NK-92 treated with Interleukin-12 subunit alpha and Interleukin-12 subunit beta, amount 100 ng/mL, for 24 hours (cell line): ENCODE measurements around the gene KXD1.
"Not testable (repeated sequence)": the region's sequence is repeated elsewhere in the genome, so short reads cannot be mapped to it uniquely, and the experiment has no call there.

Experiments used
- DNase-seq: peaks from one replicate; lab custom pipeline; 2025; lab: John Stamatoyannopoulos, UW

Gene KXD1, protein sequence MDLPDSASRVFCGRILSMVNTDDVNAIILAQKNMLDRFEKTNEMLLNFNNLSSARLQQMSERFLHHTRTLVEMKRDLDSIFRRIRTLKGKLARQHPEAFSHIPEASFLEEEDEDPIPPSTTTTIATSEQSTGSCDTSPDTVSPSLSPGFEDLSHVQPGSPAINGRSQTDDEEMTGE

DNA sequence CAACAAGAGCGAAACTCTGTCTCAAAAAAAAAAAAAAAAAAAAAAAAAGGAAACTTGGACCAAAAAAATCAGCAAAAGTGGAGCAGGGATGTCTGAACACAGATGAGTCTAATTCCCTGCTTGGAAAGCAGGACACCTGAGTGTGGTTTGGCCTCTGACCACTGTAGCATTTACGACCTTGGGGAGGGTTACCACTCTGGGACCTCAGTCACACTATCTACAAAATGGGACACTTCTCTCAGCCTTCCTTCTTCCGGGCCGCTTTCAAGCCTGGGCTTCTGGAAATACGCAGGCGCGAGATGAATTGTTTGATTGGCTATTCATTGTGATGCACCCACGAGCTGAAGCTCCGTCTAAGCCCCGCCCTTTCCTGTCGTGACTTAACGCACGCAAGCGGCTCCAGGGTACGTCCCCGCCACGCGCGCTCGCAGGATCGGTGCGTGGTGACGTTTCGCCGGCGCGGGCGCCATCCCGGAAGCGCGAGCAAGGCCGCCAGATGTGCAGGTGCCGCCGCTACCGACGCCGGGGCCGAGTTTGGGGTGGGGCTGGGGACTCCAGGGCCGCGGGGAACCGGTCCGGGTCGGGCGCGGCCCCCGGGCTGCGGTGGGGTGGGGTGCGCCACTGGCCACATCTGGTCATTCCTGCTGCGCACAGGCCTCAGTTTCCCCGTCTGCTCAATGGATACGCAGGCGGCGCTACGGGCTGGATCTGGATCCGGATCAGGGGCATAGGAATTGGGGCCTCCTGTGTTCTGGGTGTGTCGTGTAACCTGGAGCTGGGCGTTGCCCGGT, at the start of gene KXD1:
Gene KXD1 (plus strand): TSS at position 460 of the 791 bp plus-strand sequence. CDS start 4,187 bp downstream, outside the sequence.
- DNase-seq: peak; percentile 98

DNA sequence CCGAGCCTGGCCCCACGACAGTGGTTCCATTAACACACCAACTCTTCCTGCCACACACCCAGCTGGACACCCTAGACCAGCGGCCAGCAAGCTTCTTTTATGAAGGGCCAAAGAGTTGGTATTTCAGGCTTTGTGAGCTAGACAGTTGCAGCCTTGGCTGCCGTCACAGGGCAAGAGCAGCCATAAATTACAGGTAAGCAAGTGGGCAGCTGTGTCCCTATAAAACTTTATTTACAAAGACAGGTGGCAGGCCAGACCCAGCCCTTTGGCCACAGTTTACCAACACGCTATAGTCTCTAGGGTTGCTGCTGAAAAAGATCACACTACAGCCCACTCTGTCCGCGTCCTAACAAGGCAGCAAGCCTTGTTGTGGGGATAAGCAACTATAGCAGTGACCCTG, 49.1 kb upstream of the KXD1 start:
- DNase-seq: no peak

DNA sequence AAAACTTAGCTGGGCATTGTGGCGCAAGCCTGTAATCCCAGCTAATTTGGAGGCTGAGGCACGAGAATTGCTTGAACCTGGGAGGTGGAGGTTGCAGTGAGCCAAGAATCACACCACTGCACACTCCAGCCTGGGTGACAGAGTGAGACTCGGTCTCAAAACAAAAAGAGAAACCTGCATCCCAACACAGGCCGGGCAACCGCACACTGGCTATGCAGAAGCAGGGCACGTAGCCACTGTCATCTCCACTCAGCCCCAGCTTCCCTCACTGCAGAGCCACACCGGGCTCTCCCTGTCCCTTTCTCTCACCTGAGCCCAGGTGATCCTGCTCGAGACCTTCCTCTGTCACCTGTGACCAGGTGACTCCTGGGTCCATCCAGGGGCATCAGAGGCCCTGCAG, 47.5 kb upstream of the KXD1 start:
- no peak for DNase-seq

DNA sequence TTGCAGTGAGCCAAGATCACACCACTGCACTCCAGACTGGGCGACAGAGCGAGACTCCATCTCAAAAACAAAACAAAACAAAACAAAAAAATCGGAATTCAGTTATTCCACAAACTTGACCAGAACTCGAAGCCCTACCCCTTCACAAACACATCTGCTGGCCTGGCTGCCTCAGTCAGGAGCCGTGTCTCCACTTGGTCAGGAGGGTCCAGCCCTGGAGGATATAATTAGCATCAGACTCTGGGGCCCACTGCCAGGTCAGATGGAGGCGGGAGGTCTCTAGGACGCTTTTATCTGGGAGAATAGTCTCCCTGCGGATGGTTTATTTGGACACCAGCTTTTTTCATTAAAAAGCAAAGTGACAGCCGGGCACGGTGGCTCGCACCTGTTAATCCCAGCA, 43.8 kb upstream of the KXD1 start:
- DNase-seq: no peak

DNA sequence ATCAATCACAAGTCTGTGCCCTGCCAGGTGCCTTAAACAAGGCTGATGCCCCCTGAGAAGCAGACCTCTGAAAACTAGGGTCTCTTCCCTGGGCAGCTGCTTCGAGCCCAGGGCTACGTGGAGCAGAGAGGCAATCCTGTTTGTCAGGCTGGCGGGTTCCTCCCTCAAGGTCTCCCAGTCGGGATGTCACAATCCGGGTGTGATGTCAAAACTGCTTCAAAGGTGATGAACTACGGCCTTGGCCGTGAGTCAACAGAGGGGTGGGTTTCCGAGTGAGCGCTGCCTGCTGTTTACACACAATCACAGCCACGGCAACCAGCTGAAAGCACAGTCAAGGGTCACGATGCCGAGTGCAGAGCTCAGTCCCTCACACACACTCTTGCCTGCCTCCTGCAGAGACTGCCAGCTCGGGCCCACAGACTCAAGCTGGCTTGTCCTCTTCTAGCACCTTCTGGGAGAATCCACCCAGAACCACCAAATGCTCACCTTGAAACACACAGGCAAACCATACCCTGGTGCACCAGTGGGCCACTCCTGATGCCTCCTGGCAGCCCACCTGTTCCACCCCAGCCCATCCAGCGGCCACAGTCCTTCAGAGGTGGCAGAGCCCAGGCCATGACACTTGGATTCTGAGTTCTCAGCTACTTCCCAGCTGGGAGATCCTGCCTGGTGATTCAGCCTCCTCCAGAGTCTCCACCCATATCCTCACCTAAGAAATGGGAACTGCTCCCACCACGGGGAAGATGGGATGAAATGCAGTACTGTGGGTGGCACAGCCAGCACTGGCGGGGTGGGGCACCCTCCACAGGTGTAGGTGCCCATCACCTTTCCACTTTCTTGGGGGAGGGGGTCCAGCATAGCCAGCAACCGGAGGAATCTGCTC, 42.6 kb upstream of the KXD1 start:
- DNase-seq: no peak

DNA sequence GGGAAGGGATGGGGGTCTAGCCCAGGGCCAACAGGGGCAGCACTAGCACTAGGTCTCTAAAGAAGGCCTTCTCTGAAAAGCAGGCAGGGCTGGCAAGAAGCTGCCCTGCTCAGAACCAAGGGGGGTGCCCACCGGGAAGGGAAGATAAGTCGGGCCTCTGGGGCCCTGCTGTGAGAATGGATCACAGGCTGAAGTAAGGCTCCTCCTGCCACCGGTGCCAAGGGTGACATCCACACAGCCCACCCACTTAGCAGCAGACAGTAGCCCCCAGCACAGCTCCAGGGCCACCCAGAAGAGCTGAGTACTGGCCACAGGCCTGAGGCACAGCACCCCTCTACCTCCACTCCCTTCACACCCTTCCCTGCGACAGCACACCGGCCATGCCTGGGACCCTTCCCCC, 41.7 kb upstream of the KXD1 start:
- no peak for DNase-seq

DNA sequence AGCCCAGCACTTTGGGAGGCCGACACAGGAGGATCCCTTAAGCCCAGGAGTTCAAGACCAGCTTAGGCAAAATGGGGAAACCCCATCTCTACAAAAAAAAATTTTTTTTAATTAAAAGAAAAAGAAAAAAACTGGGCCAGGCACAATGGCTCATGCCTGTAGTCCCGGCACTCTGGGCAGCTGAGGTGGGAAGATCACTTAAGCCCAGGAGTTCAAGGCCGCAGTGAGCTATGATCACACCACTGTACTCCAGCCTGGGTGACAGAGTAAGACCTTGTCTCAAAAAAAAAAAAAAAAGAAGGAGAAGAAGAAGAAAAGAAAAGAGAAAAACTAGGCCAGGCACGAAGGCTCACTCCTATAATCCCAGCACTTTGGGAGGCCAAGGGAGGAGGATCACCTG, 40.1 kb upstream of the KXD1 start:
- no peak for DNase-seq

DNA sequence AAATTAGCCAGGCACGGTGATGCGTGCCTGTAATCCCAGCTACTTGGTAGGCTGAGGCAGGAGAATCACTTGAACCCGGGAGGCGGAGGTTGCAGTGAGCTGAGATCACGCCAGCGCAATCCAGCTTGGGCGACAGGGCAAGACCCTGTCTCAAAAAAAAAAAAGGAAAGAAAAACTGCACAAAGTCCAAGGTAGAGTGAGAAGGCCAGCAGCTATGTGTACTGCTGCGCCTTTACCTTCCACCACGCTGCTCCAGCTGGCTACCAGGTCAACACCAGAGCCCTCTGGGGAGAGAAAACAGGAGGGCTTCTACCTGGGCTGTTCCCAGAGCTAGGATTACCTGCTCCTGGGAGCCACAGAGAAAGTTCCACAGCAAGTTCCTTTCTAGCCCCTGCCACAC, 39.0 kb upstream of the KXD1 start:
- DNase-seq: no peak

DNA sequence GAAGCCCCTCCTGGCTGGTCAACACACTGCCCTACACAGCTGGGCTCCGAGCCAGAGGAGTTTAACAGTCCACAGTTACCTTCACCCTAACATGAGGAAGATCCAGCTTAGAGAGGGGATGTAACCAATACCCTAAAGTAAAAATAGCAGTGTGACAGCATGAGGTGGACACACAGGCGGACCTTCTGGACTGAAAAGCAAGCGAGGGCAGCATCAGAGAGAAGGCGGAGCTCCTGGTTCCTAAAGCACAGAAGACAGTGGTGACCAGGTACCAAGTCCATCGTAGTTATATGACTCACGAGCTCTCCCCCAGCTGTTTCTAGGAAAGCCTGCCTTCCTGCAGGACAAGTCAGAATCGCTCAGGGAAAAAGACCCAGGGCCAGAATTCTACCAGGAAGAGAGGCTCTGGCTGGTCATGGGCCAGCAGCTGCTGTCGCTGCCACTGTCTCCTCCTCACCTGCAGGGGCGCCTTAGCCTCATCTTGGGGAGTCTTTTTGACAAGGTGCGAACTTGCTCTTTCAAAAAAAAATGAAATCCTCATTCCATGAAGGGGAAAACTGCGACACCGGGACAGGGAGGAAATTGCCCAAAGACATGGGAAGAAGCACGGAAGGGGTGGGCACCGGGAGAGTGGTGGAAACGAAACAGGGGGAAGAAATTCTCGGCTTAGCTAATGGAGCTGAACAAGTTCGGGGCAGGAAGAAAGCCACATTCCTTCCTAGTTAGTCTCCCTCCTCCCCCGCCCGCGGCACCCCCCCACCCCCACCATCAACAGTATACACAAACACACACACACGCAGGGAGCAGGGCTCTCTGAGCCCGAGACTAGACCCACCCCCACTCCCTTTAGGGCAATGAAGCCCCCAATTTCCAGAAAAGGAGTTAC, 37.5 kb upstream of the KXD1 start:
- peak; percentile 33 for DNase-seq

DNA sequence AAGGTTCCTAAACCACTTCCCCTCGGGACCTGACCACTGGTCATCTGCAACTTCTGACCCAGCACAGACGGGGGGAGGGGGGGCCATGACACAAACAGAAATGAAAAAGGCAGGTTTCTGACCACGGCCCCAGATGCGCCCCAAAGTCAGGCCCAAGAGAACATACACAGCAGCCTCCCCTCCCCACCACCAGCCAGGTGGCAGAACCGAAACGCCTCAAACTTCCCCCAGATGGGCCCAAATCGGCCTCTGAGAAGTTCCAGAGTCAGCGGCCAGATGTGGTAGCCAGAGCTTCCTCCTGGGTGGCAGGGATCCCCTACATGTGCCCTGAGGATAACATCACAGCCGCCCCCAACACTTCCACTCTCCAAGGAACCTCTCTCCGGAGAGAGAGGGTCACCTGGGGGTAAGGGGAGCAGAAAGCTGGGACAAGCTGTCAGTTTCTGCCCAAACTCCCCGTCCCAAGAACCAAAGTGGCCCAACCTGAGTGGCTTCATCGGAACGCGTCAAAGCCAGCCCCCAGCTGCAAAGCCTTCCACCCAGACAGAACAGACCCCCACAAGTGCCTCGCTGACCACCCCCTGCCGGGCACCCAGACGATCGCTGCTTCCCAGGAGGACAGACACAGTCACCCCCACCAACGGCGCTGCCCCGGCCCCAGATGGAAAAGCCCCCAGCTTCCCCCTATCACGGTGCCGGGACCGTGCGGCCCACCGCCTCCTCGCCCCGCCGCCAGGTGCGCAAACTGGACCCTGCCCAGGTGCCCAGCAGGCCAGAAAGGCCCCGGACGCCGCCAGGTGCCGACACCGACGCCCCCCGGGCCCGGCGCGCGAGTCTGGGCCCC, 36.6 kb upstream of the KXD1 start:
- peak; percentile 21 for DNase-seq

DNA sequence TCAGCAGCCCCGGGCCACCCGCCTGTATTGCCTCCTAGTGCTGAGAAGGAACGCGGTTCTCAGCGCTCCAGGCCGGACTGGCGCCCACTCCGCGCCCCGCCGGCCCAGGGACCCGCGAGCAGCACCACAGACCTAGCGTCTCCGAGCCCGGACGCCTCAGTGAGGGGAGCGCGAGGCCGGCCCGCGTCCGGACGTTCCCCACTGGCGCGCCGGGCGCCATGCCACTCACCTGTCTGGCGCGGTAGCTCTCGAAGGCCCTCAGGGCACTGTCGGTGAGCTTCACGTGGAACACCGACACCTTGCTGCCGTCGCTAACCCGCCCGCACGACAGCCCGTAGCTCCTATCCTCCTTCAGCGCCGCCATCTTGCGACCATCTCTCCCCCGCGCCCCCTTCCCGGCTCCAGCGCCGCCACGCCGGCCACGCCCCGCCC, 36.0 kb upstream of the KXD1 start, which contains the start of gene ELL:
Gene ELL (minus strand): TSS at position 379 of the 432 bp plus-strand sequence. CDS start 15 bp downstream, at position 364.
- DNase-seq: no peak

DNA sequence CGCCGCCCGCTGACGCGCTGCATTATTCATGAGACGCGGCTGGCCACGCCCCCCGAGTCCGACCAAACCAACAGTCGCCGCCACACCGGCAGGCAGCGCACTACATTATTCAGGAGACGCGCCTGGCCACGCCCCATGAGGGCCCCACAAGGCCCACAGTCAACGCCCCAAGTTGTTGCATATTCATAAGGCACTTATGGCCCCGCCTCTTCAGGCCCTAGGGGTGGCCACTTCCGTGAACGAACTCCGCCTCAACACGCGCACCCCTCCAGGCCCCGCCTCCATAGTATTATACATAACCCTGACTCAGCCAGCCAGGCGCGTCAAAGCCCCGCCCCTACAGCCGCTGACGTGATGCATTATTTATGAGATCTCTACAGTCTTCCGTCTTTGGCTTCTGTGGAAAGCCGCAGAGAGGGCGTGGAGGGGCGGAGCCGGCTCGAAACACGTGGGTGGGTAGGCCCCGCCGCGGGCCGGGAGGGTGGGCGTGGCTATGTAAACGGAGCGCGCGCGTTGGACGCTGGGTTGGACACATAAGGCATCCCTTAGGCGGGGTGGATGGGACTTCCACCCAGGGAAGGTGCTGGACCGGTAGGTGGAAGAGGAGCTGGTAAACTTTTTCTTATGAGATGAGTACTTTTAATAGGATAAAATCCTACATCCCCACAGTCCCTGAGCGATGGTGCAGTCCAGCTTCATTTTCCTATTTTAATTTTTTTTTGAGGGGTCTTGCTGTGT, 35.4 kb upstream of the KXD1 start:
- DNase-seq: peak; percentile 100

DNA sequence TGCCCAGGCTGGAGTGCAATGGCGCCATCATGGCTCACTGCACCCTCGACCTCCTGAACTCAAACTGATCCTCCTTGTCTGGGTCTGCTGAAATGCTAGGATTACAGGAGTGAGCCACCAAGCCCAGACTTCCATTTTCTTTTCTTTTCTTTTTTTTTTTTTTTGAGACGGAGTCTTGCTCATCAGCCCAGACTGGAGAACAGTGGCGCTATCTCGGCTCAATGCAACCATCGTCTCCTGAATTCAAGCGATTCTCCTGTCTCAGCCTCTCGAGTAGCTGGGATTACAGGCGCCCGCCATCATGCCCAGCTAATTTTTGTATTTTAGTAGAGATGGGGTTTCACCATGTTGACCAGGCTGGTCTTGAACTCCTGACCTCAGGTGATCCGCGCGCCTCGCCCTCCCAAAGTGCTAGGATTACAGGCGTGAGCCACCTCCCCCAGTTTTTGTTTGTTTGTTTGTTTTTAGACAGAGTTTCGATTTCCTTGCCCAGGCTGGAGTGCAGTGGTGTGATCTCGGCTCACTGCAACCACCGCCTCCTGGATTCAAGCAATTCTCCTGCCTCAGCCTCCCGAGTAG, 34.7 kb upstream of the KXD1 start:
- not testable (repeated sequence) for DNase-seq

DNA sequence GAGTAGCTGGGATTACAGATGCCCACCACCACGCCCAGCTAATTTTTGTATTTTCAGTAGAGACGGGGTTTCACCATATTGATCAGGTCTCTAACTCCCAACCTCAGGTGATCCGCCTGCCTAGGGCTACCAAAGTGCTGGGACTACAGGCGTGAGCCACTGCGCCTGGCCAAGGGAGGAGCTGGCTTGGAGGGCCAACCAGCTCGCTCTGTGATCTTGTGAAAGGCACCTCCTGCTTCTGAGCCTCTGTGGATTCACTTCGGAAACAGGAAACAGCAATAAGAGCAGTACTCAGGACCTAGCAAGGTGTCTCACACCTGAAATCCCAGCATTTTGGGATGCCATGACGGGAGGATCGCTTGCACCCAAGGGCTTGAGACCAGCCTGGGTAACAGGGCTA, 33.8 kb upstream of the KXD1 start:
- no peak for DNase-seq

DNA sequence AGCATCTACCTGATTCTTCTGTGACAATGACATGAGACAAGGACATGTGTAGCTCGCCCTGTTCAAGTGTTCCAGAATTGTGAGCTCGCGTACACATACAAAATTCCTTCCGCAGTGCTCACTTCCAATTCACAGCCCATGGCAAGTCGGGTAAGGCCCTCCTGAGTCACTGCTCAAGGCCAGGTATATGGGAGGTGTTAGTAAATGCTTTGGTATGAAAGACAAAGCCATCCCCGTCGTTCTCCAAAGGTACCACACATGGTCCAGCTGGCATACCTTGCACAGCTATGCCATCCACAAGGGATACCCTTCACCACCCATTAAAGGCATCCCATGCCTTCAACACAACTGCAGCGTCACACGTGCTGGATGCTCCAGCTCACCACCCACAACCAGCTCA, 31.4 kb upstream of the KXD1 start:
- no peak for DNase-seq

DNA sequence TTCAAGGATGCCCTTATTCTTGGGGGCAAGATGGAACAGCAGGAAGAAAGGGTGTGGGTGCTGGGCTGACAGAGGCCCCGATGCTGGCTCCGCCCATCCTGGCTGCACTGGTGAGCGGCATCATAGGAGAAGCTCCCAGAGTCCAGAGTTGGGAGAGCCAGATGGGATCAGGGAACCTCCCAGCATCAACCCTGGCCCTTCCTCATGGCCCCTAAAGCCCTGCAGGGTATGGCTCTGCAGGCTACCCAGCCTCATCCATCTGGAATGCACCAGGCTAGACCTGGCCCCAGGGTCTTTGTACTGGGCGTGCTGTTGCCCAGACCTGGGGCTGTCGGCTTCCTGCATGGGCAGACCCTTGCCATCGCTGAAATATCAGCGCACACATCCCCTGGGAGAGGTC, 27.9 kb upstream of the KXD1 start:
- DNase-seq: no peak

DNA sequence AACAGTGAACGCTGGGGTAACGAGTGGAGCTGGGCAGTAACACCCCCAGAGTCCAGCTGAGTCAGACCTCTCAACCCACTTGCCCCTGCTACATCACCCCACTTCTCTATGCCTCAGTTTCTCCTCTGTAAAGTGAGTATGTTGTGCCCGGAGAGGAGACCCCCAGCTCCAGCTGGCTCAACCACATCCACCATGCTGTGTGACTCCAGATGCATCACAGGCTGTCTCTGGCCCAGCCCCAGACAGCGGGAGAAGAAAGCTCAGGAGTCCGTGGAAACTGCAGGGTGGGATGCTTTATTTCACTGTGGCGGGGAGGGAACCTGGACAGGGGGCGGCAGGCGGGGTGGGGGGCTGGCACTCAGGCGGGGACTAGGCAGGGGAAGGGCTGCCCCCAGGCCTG, 26.2 kb upstream of the KXD1 start:
- DNase-seq: no peak

DNA sequence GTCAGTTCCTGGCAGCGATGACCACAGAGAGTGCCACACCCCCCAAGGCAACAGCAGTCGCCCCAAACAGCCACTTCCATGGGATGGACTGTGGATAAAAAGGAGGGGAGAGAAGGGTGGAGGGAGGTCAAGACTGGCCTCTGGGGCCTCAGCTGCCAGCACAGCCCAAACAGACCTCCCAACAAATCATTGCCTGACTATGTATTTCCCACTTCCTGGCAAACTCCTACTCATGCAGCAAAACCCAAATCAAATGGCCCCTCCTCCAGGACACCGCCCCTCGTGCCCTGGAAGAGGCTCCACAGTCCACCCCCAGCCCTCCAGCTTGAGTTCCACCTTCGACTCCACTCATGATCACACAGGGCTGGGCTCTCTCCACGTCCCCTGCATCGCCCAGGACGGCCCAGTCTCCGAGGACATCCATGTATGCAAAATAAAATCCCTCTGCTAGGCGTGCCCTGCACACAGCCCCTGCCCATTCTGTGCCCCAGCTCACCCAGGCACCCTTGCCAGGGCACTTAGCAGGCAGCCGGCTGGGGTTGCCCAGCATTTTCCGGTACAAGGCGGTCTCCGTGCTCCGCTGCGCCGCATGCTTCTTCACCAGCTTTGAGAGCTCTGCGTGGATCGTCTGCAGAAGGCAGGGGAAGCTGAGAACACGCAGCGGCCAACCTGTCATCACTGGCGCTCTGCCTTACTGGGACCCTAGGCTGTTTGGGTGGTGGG, 25.3 kb upstream of the KXD1 start:
- no peak for DNase-seq

DNA sequence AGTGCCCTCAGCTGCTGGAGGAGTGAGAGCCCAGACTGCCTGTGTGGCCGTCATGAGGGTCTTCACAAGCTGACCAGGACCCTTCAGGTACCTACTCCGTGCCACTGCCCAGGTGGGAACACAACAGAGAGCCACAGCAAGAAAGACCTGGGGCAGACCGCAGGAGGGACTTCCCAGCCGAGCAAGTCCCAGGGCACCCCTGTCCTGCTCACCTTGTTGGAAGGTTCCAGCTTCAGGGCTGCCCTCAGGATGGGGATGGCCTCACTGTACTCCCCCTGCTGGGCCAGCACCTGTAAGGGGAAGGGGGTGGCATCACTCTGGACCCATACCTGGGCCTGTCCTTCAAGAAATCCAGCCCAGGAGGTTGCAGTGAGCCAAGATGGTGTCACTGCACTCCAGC, 24.6 kb upstream of the KXD1 start:
- no peak for DNase-seq
